Measurements from ENCODE around the gene ICAM4. TPM values are rescaled to one million over a fixed set of nuclear protein-coding genes. Genes with fewer than 3 reads are reported as not detected.
A peak's percentile ranks its signal among the peaks of the same experiment; 100 is the strongest.

Gene ICAM4
- total RNA-seq, 2 donors from 2014 or later: 0.26 TPM; not detected in 1

DNA sequence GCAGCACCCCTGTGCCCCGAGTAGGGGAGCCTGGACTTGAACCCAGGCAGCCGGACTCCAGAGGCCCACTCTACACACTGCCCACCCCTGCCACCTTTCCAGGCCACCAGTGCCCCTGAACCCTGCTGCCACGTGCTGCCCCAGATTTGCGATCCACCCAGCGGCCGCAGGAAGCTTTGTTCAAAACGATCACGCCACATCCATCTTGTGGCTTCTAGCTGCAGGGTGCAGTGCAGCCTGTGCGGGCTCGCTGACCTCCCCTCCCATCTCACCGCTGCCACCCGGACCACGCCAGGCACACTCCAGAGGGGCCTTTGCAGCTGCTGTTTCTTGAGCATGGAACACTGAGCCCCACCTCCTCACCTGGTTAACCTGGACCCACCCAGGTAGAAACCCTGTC lies 42.8 kb downstream of the ICAM4 start:
- TF ChIP-seq CTCF (IDR thresholded peaks at IDR 0.05) (no peak), POLR2A (IDR thresholded peaks at IDR 0.05) (no peak)
- H3K27me3 ChIP-seq: no peaks in the 10 kb centered on the region
- WGBS, 2 donors: 88 to 93% methylated on average over 3 to 13 of the region's 13 CpGs
- peaks cover 0 to 33% of the 10 kb centered on the region in 2 donors for H3K36me3 ChIP-seq (replicated peaks in 1 of 2; ENCODE audit: insufficient read depth in 1 of 2, low read depth in 2 of 2)
- no peak overlapping the region for H3K27ac ChIP-seq
- intact Hi-C loops (cut with DNase I): no loop called here
- H3K4me1 ChIP-seq: peaks cover 23% of the 10 kb centered on the region
- no peak for ATAC-seq
- DNase-seq: no peak
- no peaks in the 10 kb centered on the region for H3K9me3 ChIP-seq
- no peak overlapping the region for H3K4me3 ChIP-seq

- Histone ChIP-seq H3K4me3 (peak overlapping the region; percentile 57 to 80), H3K27me3 (no peaks in the 10 kb centered on the region), H3K27ac (peak overlapping the region in 3 of 4 donors; percentile 64 to 91 (median 90)), H3K4me1 (peaks cover 29% of the 10 kb centered on the region), H3K36me3 (replicated peaks in 1 of 2; ENCODE audit: insufficient read depth in 1 of 2, low read depth in 2 of 2) (peaks cover 0 to 28% of the 10 kb centered on the region in 2 donors), H3K9me3 (no peaks in the 10 kb centered on the region)
- DNase-seq: no peak
- intact Hi-C loops (cut with DNase I): no loop called here
- TF ChIP-seq POLR2A (IDR thresholded peaks at IDR 0.05) (no peak), CTCF (IDR thresholded peaks at IDR 0.05) (no peak)
- WGBS, 2 donors: 28 to 43% methylated on average over 5 to 18 of the region's 18 CpGs
- ATAC-seq: no peak
Observed at GRCh38 chr19:10332158-10332964, 45.6 kb downstream of the ICAM4 start.

DNA sequence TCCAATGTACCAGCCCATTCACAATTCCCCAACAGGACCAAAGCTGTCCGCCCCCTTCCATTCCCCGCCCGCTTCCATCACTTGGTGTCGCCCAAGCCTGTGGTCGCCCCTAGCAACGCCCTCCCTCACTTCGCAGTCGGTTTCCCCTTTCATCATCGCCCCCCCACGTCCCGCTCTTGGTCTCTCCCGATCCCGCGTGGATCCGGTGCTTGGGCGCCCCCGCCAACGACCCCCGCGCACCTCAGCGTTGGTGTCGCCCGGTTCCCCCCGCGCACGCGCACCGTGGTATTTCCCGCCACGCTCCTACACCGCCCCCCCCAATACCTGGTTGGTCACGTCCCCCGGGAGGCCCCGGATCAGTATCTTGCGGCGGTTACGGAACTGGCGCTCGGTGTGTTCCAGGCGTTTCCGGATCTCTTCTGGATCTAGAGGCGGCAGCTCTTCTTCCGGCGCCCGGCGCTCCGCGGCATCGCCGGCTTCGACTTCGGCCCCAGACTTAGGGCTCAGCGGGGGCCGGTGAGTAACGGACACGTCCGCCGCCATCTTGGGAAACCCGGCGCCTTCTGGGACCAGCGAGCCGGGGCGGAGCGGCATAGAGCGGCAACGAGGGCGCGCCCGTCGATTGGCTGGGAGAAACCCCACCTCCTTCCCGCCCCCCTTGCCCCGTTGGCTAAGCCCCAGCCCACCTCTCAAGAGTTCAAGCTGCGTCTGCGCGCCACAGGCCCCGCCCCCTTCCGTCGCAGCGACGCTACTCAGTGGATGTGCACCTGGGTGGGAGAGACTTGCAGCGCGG lies 46.4 kb downstream of the ICAM4 start, which contains the start of gene RAVER1:
RAVER1 (minus strand) TSS at position 565 of the 793 bp plus-strand sequence; CDS start at position 543, 22 bp downstream.
- WGBS, 2 donors: 0 to 2% methylated on average over 14 to 81 of the region's 82 CpGs

More for the DNA sequence above, 46.4 kb downstream of the ICAM4 start, which contains the start of gene RAVER1:
- intact Hi-C loops (cut with DNase I): no loop called here
- TF ChIP-seq CTCF (IDR thresholded peaks at IDR 0.05) (peak in 1 of 7 experiments; percentile 17), POLR2A (IDR thresholded peaks at IDR 0.05) (peak; percentile 61 to 87 (median 81))
- H3K36me3 ChIP-seq (replicated peaks in 1 of 2; ENCODE audit: insufficient read depth in 1 of 2, low read depth in 2 of 2): peaks cover 0 to 22% of the 10 kb centered on the region in 2 donors
- peak within 1 kb of the TSS; percentile 57 to 80 for H3K4me3 ChIP-seq
- H3K27ac ChIP-seq: peak within 1 kb of the TSS; percentile 65 to 91 (median 86)
- ATAC-seq (peak; percentile 93), DNase-seq (peak; percentile 98)
- no peaks in the 10 kb centered on the region for H3K27me3 ChIP-seq
- no peaks in the 10 kb centered on the region for H3K9me3 ChIP-seq
- H3K4me1 ChIP-seq: peaks cover 29% of the 10 kb centered on the region
